GM19239 (cell line): ENCODE data around the gene BAZ1B.

Experiments used
- DNase-seq: peaks from one replicate; pipeline ENCODE4 v3.0.0; 2011; ENCODE audit warnings: low spot score; ENCODE audit not compliant: insufficient read length
- FAIRE-seq: peaks from 2 replicates; lab custom pipeline; 2011; peaks lifted over from hg19 to GRCh38; lab: Jason Lieb, UNC

The BAZ1B gene

DNA sequence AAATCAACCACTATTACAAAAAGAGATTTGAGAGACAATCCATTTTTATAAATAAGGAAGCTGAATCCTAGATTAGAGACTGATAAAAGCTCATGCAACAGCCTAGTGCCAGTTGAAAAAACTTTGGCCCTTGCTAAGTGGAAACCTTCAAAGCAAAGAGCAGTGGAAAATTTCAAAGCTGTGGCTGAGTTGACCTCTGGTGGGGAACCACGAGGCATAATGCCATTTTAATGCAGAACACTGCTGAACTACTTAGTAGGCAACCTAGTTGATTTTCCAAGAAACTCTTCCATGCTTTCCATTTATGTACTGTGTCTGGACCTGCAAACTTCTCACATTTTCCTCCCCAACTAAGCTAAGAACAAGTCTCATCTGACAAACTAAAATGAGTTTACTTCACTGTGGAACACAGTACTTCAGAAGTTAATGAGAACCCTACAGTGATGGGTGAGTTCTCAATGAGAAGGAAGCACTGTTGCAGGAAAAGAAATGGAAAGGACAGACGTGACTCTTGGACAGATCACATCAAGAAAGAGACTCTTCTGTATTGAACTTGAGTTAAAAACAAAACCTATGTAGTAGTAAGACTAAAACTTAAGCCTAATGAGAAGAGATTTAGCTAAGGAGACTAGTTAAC is 69.0 kb downstream of the BAZ1B start:
- DNase-seq (no peak), FAIRE-seq (no peak)

- DNase-seq (peak; percentile 48), FAIRE-seq (peak; percentile 84)
Measured at GRCh38 chr7:73451780-73452398, 70.2 kb downstream of the BAZ1B start.

GRCh38 chr7:73449422-73449821 is 72.7 kb downstream of the BAZ1B start:
- FAIRE-seq (no peak), DNase-seq (no peak)

DNA sequence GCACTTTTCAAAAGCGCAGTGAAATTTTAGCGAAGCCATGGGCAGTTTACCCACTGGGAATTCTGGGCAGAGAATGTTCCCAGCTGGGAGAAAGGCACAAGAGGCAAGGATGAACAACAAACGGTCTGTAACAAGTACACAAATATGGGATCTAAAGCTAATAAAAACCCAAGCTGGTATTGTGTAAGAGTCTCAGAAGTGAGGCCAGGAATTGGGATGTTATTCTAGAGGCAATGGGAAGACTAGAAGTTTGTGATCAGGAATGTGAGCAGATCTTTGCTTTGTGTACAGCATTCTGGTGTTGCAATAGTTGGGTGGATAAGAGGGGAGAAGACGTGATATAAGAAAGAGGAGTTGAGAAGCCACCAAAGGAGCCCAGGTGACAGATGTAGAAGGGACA is 73.5 kb downstream of the BAZ1B start:
- FAIRE-seq: no peak
- no peak for DNase-seq

DNA sequence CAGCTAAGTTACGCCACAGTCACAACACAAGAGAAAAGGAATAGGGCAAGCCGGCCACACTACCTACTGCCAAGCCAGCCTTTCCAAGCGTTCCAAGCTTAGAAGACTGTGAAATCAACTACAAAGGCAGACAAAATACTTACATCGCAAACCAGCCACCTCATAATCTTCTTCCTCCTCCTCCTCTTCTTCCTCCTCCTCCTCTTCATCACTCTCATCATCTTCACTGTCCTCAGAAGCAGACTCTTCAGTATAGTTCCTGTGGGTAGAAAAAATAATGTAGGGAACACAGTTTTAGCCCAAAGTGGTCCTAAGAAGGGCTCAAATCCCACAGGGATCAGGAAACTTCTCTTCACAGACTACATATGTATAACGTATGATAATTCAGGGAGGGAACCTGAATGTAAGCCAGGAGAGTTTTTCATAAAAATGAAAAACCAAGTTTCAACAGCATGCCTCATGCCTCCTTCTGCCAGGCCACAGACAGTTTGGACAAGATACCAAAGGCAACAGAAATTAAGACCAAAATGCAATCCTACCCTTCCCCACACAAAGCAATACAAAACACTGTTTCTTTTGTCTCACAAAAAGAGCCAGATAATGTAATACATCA is 74.9 kb downstream of the BAZ1B start:
- FAIRE-seq: no peak

DNA sequence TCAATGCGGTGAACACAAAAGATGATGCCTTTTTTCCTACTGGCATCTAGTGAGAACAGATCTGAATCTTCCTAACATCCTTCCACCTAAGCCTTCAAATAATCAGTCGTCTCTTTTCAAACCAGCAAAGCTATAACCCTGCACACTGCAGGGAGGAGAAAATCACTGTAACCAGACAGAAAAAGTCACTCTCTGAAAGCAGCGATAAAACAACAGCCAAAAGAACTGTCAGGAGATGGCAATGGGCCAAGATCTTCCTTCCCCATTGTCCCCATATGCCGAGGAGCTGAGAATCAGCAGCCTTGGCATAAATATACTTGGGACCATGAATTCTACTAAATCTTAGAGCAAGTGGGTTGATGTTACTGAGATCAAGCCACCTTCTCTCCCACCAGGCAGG is 75.4 kb downstream of the BAZ1B start:
- FAIRE-seq (no peak), DNase-seq (no peak)

More for the DNA sequence above, 74.9 kb downstream of the BAZ1B start:
- DNase-seq: no peak

DNA sequence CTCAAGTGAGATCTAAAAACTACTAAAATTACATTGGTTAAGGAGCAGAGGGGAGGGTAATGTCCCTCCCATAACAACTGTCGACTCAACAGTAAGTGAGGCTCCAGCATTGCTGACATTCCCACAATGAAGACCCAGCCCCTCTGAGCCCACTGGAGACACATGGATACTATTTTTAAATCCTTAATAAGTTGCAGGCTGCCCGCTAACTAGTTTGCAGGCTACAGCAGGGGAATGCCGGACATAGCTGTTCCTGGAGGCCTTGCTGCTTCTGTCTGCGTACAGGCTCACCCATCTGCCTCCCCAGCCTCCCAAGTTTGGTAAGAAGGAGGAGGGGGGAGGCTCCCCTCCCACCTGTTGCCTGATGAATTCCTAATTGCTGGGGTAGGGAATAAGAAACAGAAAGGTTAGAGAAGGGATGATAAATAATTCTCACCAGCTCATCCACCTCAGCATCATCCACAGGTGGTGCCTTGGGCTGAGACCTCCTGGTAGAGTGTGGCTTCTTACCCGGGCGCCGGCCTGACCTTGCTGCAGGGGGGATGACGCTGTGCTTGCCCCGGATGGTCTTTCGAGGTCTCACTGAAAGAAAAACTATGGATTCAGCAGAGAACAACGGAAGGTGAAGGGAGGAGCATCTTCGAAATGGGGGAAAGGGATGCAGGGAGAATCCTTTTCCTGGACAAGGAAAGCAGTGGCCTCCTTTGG is 78.4 kb downstream of the BAZ1B start:
- no peak for DNase-seq
- no peak for FAIRE-seq

GRCh38 chr7:73442903-73443500 is 79.1 kb downstream of the BAZ1B start:
- FAIRE-seq (no peak), DNase-seq (no peak)

- DNase-seq: no peak
- FAIRE-seq: no peak
Measured at GRCh38 chr7:73442222-73442902, 79.7 kb downstream of the BAZ1B start.

DNA sequence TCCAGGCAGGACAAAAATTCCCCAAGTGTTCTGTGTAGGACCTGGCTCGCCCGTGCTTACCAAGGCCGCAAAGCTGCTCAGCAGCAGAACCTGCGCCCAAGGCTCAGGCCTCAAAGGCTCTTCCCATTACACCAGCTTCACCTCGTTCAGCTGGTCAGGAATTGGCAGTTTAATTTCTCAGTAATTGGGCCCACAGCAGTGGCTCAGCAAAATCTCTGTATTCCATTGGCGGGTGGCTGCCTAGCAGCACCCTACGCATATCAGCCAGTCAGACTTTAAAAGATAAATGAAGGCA is 82.7 kb downstream of the BAZ1B start:
- FAIRE-seq (no peak), DNase-seq (no peak)

GRCh38 chr7:73438547-73439409 is 83.3 kb downstream of the BAZ1B start:
- FAIRE-seq (no peak), DNase-seq (no peak)

DNA sequence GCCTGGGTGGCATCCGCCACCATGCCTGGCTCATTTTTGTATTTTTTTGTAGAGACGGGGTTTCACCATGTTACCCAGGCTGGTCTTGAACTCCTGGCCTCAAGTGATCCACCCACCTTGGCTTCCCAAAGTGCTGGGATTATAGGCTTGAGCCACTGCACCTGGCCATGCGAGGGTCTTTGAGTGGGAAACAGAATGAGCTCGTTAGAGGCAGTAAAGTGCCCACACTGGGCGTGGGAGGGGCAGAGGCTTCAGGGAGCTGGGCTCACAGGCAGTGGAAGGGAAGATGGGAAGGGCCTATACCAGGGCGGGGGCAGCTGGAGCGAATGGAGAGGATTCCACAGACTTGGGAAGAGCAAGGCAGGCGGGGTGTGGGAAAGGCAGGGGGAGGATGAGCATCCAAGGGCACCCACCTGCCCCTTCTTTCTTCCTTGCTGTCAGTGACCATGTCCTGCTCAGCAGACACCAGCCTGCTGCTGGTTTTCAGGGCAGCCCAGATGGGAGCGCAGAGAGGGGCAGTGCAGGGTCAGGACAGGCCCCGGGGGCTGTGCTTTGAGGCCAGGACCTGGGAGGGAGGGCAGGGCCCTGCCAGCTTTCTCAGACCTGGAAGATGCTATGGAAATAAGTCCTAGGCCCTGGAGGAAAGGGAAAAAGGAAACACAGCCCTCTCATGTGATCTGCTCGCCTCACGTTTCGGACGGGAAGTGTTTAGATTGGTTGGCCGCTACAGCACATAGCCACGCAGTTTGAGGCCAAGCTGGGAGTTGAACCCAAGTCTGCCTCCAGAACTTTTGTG is 84.3 kb downstream of the BAZ1B start:
- DNase-seq (no peak), FAIRE-seq (no peak)

DNA sequence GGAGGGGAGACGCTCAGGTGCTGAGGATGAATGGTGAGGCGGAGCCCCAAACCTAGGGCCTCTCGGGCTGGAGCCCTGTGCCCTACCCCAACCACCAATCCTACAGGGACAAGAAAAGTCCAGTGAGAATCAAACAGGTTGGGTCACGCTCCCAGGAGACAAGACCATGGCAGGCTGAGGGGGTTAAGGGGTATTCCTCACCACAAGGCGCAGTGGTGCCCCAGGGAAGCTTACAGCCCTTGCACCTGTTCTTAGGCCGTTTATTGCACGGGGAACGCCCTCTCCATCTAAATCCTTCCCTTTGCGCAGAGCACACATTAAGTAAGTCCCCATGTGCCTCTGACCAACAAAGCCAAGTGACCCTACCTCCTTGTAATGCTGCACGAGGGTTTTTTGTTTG is 85.0 kb downstream of the BAZ1B start:
- DNase-seq: no peak
- no peak for FAIRE-seq

- FAIRE-seq (no peak), DNase-seq (no peak)
Measured at GRCh38 chr7:73436031-73436929, 85.8 kb downstream of the BAZ1B start.

GRCh38 chr7:73435471-73436009 is 86.6 kb downstream of the BAZ1B start:
- DNase-seq (no peak), FAIRE-seq (no peak)

DNA sequence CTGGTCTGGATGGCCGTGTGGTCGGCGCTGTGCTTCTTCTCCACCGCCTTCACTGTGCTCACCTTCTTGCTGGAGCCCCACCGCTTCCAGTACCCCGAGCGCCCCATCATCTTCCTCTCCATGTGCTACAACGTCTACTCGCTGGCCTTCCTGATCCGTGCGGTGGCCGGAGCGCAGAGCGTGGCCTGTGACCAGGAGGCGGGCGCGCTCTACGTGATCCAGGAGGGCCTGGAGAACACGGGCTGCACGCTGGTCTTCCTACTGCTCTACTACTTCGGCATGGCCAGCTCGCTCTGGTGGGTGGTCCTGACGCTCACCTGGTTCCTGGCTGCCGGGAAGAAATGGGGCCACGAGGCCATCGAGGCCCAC is 87.4 kb downstream of the BAZ1B start:
- FAIRE-seq (no peak), DNase-seq (no peak)

DNA sequence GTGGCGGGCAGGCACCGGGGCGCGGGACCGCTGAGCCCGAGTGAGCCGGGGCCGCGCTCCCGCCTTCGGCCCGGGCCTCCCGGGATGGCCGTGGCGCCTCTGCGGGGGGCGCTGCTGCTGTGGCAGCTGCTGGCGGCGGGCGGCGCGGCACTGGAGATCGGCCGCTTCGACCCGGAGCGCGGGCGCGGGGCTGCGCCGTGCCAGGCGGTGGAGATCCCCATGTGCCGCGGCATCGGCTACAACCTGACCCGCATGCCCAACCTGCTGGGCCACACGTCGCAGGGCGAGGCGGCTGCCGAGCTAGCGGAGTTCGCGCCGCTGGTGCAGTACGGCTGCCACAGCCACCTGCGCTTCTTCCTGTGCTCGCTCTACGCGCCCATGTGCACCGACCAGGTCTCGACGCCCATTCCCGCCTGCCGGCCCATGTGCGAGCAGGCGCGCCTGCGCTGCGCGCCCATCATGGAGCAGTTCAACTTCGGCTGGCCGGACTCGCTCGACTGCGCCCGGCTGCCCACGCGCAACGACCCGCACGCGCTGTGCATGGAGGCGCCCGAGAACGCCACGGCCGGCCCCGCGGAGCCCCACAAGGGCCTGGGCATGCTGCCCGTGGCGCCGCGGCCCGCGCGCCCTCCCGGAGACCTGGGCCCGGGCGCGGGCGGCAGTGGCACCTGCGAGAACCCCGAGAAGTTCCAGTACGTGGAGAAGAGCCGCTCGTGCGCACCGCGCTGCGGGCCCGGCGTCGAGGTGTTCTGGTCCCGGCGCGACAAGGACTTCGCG is 88.0 kb downstream of the BAZ1B start:
- FAIRE-seq: no peak
- DNase-seq: no peak
